HG03097 (cell line): Measurements from ENCODE around the gene GLCE.

ENCODE experiments used
- ATAC-seq: cut with Tn5 transposase; IDR thresholded peaks from one replicate; pipeline ENCODE4 v1.9.1; 2021; ENCODE audit not compliant: unreplicated experiment, low FRiP score

The GLCE gene

GRCh38 chr15:69194025-69194827, 33.8 kb downstream of the GLCE start:
- ATAC-seq, result no peak

GRCh38 chr15:69194854-69195253, 34.4 kb downstream of the GLCE start:
- no peak for ATAC-seq

GRCh38 chr15:69200832-69201745, 40.7 kb downstream of the GLCE start:
- ATAC-seq, result no peak

- ATAC-seq, result no peak
These were observed 45.6 kb downstream of the GLCE start for GRCh38 chr15:69206079-69206478.

- ATAC-seq, result no peak
These were observed 49.2 kb downstream of the GLCE start for GRCh38 chr15:69209661-69210060.

- no peak for ATAC-seq
These were observed 50.1 kb downstream of the GLCE start for GRCh38 chr15:69210574-69210973.

- ATAC-seq, result no peak
These were observed 53.4 kb downstream of the GLCE start for GRCh38 chr15:69213786-69214185.

GRCh38 chr15:69215314-69216035, 55.0 kb downstream of the GLCE start:
- ATAC-seq, result no peak

- no peak for ATAC-seq
These were observed 56.9 kb downstream of the GLCE start for GRCh38 chr15:69217381-69217780.

- ATAC-seq, result no peak
These were observed 59.3 kb downstream of the GLCE start for GRCh38 chr15:69219690-69220089.

- ATAC-seq, result no peak
These were observed 61.6 kb downstream of the GLCE start for GRCh38 chr15:69222002-69222474.

- no peak for ATAC-seq
These were observed 62.8 kb downstream of the GLCE start for GRCh38 chr15:69223083-69223813.

GRCh38 chr15:69224383-69224782, 63.9 kb downstream of the GLCE start:
- no peak for ATAC-seq

GRCh38 chr15:69225355-69226022, 65.1 kb downstream of the GLCE start:
- no peak for ATAC-seq

- no peak for ATAC-seq
These were observed 65.6 kb downstream of the GLCE start for GRCh38 chr15:69226023-69226355.

- no peak for ATAC-seq
These were observed 71.7 kb downstream of the GLCE start for GRCh38 chr15:69232144-69232543.

GRCh38 chr15:69232765-69233164, 72.3 kb downstream of the GLCE start:
- no peak for ATAC-seq

- ATAC-seq, result no peak
These were observed 74.2 kb downstream of the GLCE start for GRCh38 chr15:69234676-69235075.

GRCh38 chr15:69236505-69236904, 76.1 kb downstream of the GLCE start:
- no peak for ATAC-seq

- ATAC-seq, result no peak
These were observed 77.3 kb downstream of the GLCE start for GRCh38 chr15:69237718-69238117.
